Globus pallidus (tissue), 1 donor: ENCODE data around the gene GSTT2B.
"Not testable (repeated sequence)": the region's sequence is repeated elsewhere in the genome, so short reads cannot be mapped to it uniquely, and the experiment has no call there.

ENCODE experiments used
- DNase-seq: peaks from one replicate; pipeline ENCODE4 v3.0.0-alpha.2; 2015; ENCODE audit warnings: low spot score

Gene GSTT2B

GRCh38 chr22:23984430-23984829, 23.4 kb upstream of the GSTT2B start:
- peak; percentile 32 for DNase-seq

DNA sequence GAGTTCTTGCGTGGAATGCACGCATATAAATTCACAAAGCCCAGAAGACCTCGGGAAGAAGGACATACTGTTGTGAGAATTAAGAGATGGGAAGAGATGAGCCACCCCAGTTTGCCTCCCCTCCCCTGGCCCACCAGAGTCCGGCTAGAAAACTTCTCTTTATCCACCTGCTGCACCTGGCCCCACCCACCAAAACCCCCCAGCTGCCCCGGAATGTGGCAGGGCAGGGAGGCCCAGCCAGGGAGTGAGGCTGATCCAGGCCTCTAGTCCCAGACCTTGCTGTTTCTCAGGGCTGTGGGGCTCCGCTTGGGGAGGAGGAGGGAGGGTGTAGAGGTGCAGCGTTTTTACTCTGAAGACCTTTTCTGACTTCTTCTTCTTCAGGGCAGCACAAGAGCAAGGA, 19.6 kb upstream of the GSTT2B start:
- not testable (repeated sequence) for DNase-seq

DNA sequence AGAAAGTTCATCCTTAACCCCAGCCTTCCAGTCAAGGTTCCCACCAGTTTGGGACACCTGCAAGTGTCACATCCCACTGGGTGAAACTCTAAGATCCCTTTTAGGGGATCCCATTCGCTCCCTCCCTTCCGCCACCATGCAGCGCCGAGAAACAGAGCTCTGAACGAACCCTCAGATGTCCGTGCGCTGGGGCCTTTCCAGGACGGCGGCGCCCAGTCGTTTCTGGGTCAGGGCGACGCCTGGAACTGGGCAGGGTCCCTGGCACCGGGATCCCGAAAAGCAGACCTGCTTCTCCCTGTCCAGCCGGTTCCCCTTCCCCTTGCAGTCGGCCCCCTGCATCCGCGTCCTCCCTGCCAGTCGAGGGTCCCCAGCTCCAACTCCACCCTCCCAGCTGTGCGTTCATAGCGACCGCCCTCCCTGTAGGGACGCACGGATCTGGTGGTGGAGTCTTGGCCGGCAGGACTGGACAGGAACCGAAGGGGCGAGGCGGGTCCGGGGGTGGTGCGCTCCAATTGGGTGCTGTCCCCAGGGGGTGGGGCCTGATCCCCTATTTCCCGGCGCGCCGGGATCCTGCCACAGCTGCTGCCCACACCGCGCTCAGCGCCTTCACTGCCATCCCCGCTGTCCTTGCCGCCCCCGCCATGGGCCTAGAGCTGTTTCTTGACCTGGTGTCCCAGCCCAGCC, 18.7 kb upstream of the GSTT2B start, which contains the start of gene GSTT2:
Gene GSTT2, plus strand, starts transcription at position 578 of the 684 bp plus-strand sequence.
- DNase-seq = not testable (repeated sequence)

DNA sequence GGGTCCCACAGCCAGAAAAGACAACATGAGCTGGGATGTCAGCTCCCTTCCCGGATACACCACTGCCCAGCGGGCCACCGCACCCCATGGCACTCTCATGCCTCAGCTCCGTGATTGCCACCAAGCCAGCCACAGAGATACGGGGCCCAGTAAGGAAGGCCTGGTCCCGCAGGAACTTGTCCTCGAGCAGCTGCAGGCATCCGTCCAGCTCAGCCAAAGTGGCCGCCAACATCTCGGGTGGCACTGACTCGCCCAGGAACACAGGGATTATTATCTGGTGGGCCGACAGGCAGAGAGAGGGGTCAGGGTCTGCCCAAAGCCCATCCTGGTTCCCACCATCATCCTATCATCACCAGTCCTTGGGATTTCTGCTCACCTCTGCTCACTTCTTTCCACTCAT, 16.3 kb upstream of the GSTT2B start:
- DNase-seq = not testable (repeated sequence)

- not testable (repeated sequence) for DNase-seq
These were observed 13.9 kb upstream of the GSTT2B start for GRCh38 chr22:23974836-23975352.

GRCh38 chr22:23974345-23974744, 13.3 kb upstream of the GSTT2B start, which contains the start of gene DDT:
TSS of gene DDT (minus strand) at chr22:23974441. CDS start at chr22:23974414, 27 bp downstream.
- not testable (repeated sequence) for DNase-seq

- not testable (repeated sequence) for DNase-seq
These were observed 10.9 kb upstream of the GSTT2B start for GRCh38 chr22:23971927-23972326.

DNA sequence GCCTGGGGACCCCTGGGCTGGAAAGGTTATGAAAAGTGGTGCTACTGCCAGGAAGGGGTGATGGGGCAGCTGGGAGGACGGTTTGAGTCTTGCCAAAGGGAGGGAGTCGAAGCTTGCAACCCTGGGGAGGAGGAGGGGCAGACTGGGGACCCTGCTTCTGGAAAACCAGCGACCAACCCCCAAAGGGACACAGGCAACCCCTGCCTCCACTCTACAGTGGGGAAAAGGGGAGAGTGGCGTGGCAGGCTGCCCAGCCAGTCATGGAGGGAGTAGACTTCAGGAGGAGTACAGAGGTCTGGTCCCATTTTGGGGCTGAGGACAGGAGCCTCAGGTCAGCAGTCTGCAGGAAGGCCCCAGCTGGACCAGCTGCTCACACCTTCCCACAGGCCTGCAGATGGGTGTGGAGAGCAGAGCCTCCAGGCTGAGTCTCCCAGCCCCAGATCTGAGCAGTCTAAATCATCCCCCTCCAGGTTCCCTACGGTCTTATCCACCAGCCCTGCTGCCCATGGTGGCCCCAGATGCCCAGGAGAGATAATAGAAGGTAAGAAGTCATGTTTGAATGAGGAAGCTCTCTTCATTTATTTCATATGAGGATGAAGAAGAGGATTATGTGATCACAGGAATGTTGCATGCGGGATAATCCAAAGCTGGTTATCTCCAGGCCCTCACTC, 10.0 kb upstream of the GSTT2B start:
- DNase-seq = no peak

DNA sequence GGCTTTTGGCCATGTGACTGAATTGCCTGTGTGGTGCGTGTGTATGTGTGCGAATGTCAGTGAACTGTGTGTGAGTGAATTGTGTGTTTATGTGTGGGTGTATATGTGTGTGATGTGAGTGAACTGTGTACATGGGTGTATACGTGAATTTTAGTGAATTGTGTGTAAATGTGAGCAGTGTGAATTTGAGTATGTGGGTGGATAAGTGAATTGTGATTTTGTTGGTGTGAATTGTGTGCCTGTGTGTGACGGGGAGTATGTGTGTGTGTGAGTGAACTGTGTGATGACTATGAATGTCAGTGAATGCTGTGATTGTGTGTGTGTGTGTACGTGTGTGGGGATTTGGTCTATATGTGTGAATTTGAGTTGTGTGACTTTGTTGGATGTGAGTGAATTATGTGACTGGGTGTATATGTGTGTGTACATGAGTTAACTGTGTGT, 9.2 kb upstream of the GSTT2B start:
- no peak for DNase-seq

GRCh38 chr22:23969071-23969470, 8.1 kb upstream of the GSTT2B start:
- no peak for DNase-seq

GRCh38 chr22:23966568-23966967, 5.6 kb upstream of the GSTT2B start, which contains the start of gene DDTL:
TSS of gene DDTL (plus strand) at chr22:23966888. CDS start at chr22:23966915, 27 bp downstream.
- DNase-seq = not testable (repeated sequence)

DNA sequence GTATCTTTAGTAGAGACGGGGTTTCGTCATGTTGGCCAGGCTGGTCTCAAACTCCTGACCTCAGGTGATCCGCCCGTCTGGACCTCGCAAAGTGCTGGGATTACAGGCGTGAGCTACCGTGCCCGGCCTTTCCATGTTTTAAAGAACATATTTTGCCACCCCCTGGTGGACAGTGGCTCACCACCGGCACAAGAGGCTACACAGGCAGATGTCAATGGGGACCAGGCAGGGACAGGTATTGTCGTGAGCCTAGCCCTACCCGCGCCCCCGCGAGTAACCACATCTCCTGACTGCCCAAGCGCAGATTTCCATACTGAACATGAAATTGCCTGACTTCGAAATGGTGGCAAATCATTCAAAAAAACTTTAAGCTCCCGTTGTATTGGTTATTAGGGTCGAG, 5.1 kb upstream of the GSTT2B start:
- not testable (repeated sequence) for DNase-seq

- DNase-seq = peak; percentile 82
These were observed 4.6 kb downstream of the GSTT2B start for GRCh38 chr22:23956301-23956900.

- not testable (repeated sequence) for DNase-seq
These were observed 5.1 kb downstream of the GSTT2B start for GRCh38 chr22:23955886-23956285.

- DNase-seq = not testable (repeated sequence)
These were observed 6.0 kb downstream of the GSTT2B start for GRCh38 chr22:23954991-23955305.

DNA sequence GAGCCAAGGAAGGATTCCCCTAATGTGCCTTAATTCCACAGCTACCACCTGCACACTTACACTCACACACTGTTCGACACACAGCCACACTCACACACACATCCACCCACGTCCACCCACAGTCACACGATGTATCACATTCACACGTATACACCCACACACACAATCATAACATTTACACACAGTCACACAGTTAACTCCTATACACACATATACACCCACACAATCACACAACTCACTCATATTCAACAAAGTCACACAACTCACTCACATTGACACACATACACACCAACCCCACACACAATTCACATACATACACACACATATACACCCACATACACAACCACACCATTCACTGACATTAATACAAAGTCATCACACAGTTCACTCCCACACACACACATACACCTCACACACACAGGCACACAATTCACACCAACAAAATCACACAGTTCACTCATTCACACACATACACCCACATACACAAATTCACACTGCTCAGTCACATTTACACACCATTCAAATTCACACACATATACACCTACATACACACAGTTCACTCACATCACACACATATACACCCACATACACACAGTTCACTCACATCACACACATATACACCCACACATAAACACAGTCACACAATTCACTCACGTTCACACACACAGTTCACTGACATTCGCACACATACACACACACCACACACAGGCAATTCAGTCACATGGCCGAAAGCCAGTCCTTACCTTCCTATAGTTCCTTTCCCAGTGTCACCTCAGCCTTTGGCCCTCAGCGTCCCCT, 6.6 kb downstream of the GSTT2B start:
- not testable (repeated sequence) for DNase-seq

- DNase-seq = not testable (repeated sequence)
These were observed 7.5 kb downstream of the GSTT2B start for GRCh38 chr22:23953485-23953884.

- DNase-seq = not testable (repeated sequence)
These were observed 8.1 kb downstream of the GSTT2B start for GRCh38 chr22:23952794-23953405.

- DNase-seq = not testable (repeated sequence)
These were observed 9.6 kb downstream of the GSTT2B start for GRCh38 chr22:23951383-23951782.

- DNase-seq = not testable (repeated sequence)
These were observed 11.2 kb downstream of the GSTT2B start for GRCh38 chr22:23949764-23950163.

GRCh38 chr22:23947391-23947790, 13.6 kb downstream of the GSTT2B start:
- not testable (repeated sequence) for DNase-seq
